ENCODE data around the gene USH2A.

GRCh38 chr1:215710036-215710898 is 713.0 kb downstream of the USH2A start:
- TF ChIP-seq HDGF (IDR thresholded peaks at IDR 0.05; ENCODE audit: borderline replicate concordance) (no peak), TARDBP (IDR thresholded peaks at IDR 0.05) (no peak), ARNT (IDR thresholded peaks at IDR 0.05) (no peak)

Data from HEK293T (cell line).